ENCODE measurements around the gene ITGA8.
"Not testable (repeated sequence)": the region's sequence is repeated elsewhere in the genome, so short reads cannot be mapped to it uniquely, and the experiment has no call there.

Gene ITGA8

DNA sequence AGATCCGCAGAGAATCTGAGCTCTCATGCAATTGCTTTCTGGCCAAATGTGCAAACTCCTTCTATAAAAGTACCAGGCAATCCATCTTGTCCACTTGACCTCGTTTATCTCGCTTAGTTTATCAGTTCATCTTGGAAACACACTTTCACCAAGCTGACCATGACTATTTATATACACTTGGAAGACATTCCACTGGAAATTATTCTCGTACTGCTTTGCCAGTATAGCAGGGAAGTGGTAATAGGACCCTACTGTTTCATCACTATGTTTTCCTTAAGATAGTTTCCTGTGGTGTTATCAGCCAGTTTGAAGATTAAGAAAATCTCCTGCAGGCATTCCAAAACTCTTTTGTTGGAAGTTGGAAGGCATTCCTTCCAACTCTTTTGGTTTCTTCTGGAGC, 233.3 kb downstream of the ITGA8 start:
- no peak for DNase-seq

- DNase-seq = no peak
Observed at GRCh38 chr10:15485684-15486316, 233.9 kb downstream of the ITGA8 start.

GRCh38 chr10:15485027-15485426, 234.7 kb downstream of the ITGA8 start:
- DNase-seq = no peak

DNA sequence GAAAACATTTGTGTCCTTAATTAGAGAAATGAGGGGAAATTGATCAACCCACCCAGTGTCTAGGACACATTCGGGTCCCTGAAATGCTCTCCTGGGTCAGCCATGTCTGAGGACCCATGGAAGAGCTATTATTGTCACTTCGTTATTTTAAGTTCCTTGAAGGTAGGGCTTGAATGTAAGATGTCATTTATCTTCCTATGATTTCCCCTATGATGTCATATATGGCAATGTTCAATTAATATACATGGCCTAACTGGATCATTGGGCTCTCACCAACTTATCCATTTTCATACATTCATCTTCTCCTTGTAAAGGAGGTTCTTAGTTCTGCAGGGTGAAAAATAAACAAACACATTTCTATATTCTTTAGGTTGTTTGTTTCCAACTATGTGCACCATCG, 235.6 kb downstream of the ITGA8 start:
- DNase-seq = no peak

DNA sequence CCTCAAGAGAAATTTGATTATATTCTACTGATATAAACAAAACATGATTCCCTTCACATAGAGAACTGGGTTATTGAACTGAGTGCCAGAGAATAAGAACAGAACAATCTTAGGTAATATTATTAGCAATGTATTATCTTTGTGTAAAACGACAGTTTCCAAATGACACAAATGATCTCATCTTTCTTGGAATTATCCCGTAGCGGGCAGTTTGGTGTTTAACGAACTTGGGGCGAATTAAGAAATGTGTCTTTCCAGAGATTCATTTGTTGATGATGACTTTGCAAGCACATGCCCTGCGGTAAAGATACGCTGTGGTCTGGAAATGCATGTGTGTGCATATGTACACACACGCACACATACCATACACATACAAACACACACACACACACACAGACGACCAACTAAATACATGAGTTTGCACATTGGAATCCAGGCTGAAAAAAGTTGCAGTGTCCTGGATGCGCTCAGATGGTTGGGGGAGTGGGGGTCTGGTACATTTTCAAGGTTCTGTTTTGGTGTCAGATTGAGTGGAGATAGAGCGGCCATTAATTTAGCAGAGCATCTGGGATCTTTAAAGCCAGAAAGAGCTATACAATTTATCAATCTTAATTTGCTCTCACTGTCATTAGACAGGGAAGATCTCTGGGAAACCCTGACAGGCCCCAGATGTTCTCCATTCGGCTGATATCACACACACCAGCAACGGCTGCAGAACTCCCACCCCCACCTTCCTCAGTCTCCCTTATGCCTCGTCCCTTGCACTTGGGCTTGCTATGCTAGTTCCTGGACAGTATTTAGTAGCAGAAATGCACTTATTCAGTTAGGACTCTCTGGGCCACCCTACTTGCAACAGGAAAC, 236.3 kb downstream of the ITGA8 start:
- no peak for DNase-seq

GRCh38 chr10:15482156-15482555, 237.6 kb downstream of the ITGA8 start:
- DNase-seq = no peak

DNA sequence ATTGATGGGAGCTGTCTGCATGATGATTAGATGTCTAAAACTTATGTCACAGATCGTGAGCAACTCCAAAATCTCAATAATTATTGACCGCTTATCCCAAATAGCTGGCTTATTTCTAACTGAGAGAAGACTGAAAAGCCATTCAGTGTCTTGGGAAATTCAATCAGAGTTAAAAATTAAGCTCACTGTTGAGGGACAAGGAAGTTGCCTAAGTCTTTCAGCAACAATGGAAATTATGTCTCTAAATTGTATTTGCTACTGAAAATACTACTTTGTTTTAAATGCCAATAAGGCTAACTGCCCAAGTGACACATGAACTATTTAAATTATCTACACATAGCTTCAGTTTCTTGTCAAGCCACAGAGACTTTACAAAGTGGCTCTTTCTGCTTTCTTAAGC, 240.8 kb downstream of the ITGA8 start:
- DNase-seq = no peak

DNA sequence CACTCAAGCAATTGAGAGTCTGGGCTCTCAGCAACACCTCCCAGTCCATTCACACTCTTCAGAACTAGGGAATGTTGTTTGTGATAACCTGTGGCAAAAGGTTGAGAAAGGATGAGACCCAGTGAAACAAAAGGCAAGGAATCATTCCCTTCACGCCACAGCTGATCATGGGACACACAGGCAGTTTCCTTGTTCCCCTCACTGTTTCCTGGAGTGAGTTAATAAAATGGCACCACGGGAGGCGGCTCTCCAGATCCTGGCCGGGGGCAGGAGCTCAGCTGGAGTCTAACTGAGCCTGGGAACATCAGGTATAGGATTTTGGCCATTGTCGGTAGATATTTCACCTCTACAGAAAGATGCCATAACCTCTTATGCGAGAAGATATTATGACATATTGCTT, 241.3 kb downstream of the ITGA8 start:
- DNase-seq = no peak

GRCh38 chr10:15476337-15476736, 243.4 kb downstream of the ITGA8 start:
- no peak for DNase-seq

DNA sequence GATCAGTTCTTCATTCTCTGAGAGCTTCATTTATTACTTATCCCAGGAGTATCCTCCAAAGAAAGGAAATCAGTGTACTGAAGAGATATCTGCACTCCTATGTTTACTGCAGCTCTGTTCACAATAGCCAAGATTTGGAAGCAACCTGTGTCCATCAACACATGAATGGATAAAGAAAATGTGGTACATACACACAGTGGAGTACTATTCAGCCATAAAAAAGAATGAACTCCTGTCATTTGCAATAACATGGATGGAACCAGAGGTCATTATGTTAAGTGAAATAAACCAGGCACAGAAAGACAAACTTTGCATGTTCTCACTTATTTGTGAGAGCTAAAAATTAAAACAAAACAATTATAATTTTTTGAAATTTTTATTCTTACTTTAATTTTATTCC, 244.3 kb downstream of the ITGA8 start:
- DNase-seq = not testable (repeated sequence)

DNA sequence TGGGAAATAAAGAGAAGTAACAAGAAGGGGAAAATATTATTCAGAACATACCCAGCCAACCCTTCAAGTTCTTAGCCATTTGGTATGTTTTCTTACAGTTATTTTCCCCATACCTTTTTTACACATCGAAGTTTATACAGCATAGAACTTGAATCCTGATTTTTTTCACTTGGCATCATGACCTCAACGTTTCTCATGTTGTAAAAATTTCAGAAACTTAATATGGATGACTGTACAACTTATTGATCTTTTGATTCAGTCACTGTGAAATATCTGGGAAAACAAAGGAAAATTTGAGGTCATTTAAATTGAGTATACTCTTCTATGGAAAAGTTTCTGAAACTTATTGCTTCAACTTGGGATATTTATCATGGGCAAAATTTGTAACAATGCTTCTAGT, 245.1 kb downstream of the ITGA8 start:
- no peak for DNase-seq

DNA sequence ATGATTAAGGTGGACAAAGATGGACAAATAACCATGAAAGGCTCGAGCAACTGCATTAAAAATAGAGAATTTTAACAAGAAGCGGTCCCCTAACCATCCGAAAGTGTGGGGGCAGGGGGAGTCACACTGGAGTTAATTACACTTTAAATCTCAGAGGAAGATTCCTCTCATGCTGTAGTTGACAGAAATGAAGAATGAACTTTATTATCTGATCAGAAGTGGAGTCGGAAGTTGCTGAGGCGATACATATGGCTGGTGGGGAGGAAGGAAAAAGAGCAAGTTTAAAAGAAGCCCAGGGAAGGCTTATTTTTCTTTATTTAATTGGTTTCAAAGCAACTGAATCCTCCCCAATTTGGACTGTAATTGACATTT, 246.3 kb downstream of the ITGA8 start:
- DNase-seq = no peak

- DNase-seq = no peak
Observed at GRCh38 chr10:15472431-15473395, 247.0 kb downstream of the ITGA8 start.

DNA sequence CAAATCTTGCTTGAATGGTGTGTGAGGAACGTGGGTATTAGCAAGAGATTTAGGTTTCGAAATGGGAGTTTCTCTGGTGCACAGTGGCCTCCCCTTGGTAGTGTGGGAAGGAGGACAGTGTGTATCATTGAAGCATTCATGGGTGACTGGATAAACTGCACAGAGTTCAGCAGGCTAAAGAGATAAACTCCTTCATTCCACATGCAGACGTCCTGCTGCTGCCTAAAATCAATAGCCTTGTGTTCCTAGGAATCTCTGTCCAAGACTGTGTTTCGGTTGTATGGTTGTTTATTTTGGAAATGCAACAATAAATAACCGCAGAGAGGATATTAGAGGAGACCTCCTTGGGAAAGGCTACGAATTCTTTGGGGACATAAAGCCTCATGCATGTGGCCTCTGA, 247.7 kb downstream of the ITGA8 start:
- DNase-seq = no peak

- no peak for DNase-seq
Observed at GRCh38 chr10:15469111-15469510, 250.6 kb downstream of the ITGA8 start.

- no peak for DNase-seq
Observed at GRCh38 chr10:15464381-15464780, 255.3 kb downstream of the ITGA8 start.

Data from cortex of kidney (tissue), 1 donor.